Right lobe of liver (tissue), 4 donors: Measurements from ENCODE around the gene NFYC.

Experiments used
- CTCF ChIP-seq, 4 donors: fragments of 200-600 bp in 3 of 4; fragments of 450-650 bp in 1 of 4; IDR thresholded peaks; one replicate each; pipeline versions ENCODE4 v1.5.1 to v1.8.0; 2016 to 2022; ENCODE audit warnings: antibody characterized with exemption in 4 of 4, mild to moderate bottlenecking in 2 of 4
- POLR2A ChIP-seq: fragments of 450-650 bp; IDR thresholded peaks from one replicate; pipeline ENCODE4 v1.6.1; 2017; ENCODE audit warnings: antibody characterized with exemption, mild to moderate bottlenecking
- donor health status: DM: no; HTN: no; CAD: no.
- donor health status: DM: no; HTN: no; CAD: no.
- donor health status: DM: no; HTN: yes; CAD: no.

GRCh38 chr1:40706626-40707025 is 15.1 kb downstream of the NFYC start:
- no peak for TF ChIP-seq POLR2A
- no peak for TF ChIP-seq CTCF (IDR thresholded peaks at IDR 0.05)
